ENCODE results near the gene ARMH4. TPM values are rescaled to one million over a fixed set of nuclear protein-coding genes. Genes with fewer than 3 reads are reported as not detected.

ARMH4 gene
- total and polyA plus RNA-seq, 8 donors = 0.11 to 2.7 (median 0.86) TPM

- no peak for DNase-seq
- 60 to 72% methylated on average over 1 of the region's 1 CpG for whole genome bisulfite sequencing, 2 donors
- no peak for TF ChIP-seq CTCF (IDR thresholded peaks at IDR 0.05)
- Histone ChIP-seq H3K9me3 (no peaks in the 10 kb centered on the region), H3K27me3 (no peaks in the 10 kb centered on the region), H3K27ac (no peak overlapping the region), H3K4me1 (peaks cover 0 to 6% (median 0%) of the 10 kb centered on the region in 3 donors), H3K36me3 (no peaks in the 10 kb centered on the region), H3K4me3 (no peak overlapping the region)
- no peak for FAIRE-seq
- intact Hi-C loops (cut with DNase I) = loop anchor here in 2 of 3 donors (10.0 kb wide), 1 partner anchor 593 kb away; no protein-coding TSS in a partner anchor
- peak in 1 of 4 donors; percentile 28 for ATAC-seq
These were observed 74.4 kb downstream of the ARMH4 start for GRCh38 chr14:58077621-58078020.

GRCh38 chr14:58073516-58073915 lies 78.5 kb downstream of the ARMH4 start:
- no peaks in the 10 kb centered on the region for H3K9me3 ChIP-seq
- no peaks in the 10 kb centered on the region for H3K36me3 ChIP-seq
- FAIRE-seq = no peak
- intact Hi-C loops (cut with DNase I) = loop anchor here (5.0 to 10.0 kb wide), 2 partner anchors 586 to 589 kb away; no protein-coding TSS in a partner anchor
- no peak overlapping the region for H3K27ac ChIP-seq
- no peak for TF ChIP-seq CTCF (IDR thresholded peaks at IDR 0.05)
- H3K4me3 ChIP-seq = no peak overlapping the region
- H3K4me1 ChIP-seq = peaks cover 0 to 12% (median 0%) of the 10 kb centered on the region in 3 donors
- WGBS, 2 donors = 35 to 36% methylated on average over 3 of the region's 3 CpGs
- DNase-seq = no peak
- no peaks in the 10 kb centered on the region for H3K27me3 ChIP-seq
- no peak for ATAC-seq

- peak; percentile 68 to 97 (median 94) for ATAC-seq
- no peak overlapping the region for H3K4me3 ChIP-seq
- H3K36me3 ChIP-seq = no peaks in the 10 kb centered on the region
- H3K4me1 ChIP-seq = peaks cover 0 to 12% (median 0%) of the 10 kb centered on the region in 3 donors
- H3K27ac ChIP-seq = no peak overlapping the region
- no peaks in the 10 kb centered on the region for H3K27me3 ChIP-seq
- intact Hi-C loops (cut with DNase I) = loop anchor here (5.0 to 10.0 kb wide), 2 partner anchors 585 to 588 kb away; no protein-coding TSS in a partner anchor
- H3K9me3 ChIP-seq = no peaks in the 10 kb centered on the region
- peak in 4 of 6 donors; percentile 25 to 60 (median 34) for DNase-seq
- WGBS, 2 donors = 20 to 22% methylated on average over 17 of the region's 17 CpGs
- FAIRE-seq = no peak
- peak; percentile 24 to 66 (median 62) for TF ChIP-seq CTCF (IDR thresholded peaks at IDR 0.05)
These were observed 79.5 kb downstream of the ARMH4 start for GRCh38 chr14:58072288-58073071.

- intact Hi-C loops (cut with DNase I) = loop anchor here (5.0 to 10.0 kb wide), 2 partner anchors 584 to 587 kb away; no protein-coding TSS in a partner anchor
These were observed 80.7 kb downstream of the ARMH4 start for GRCh38 chr14:58071341-58071740.

More at GRCh38 chr14:58071341-58071740, 80.7 kb downstream of the ARMH4 start:
- H3K36me3 ChIP-seq = no peaks in the 10 kb centered on the region
- no peak overlapping the region for H3K27ac ChIP-seq
- H3K4me1 ChIP-seq = peaks cover 0 to 12% (median 0%) of the 10 kb centered on the region in 3 donors
- H3K27me3 ChIP-seq = no peaks in the 10 kb centered on the region
- 6 to 8% methylated on average over 1 of the region's 1 CpG for WGBS, 2 donors
- FAIRE-seq = no peak
- no peak for DNase-seq
- no peak overlapping the region for H3K4me3 ChIP-seq
- peak in 3 of 4 donors; percentile 61 to 70 (median 62) for ATAC-seq
- no peak for TF ChIP-seq CTCF (IDR thresholded peaks at IDR 0.05)
- no peaks in the 10 kb centered on the region for H3K9me3 ChIP-seq
